ENCODE results near the gene CHEK2.

- TF ChIP-seq CTCF (IDR thresholded peaks at IDR 0.05; ENCODE audit: poor library complexity, severe bottlenecking): no peak
- TF ChIP-seq TAF1 (IDR thresholded peaks at IDR 0.05; ENCODE audit: low read depth): no peak
- no peak for TF ChIP-seq EZH2 (IDR thresholded peaks at IDR 0.05; ENCODE audit: borderline replicate concordance, insufficient read depth, low read length, poor library complexity, severe bottlenecking)
- no peak for TF ChIP-seq POLR2AphosphoS5 (IDR thresholded peaks at IDR 0.05)
- TF ChIP-seq EP300 (conservative IDR thresholded peaks at IDR 0.05; ENCODE audit: poor library complexity, severe bottlenecking): no peak
- TF ChIP-seq MXI1 (conservative IDR thresholded peaks at IDR 0.05; ENCODE audit: poor library complexity, severe bottlenecking): no peak
- TF ChIP-seq REST (IDR thresholded peaks at IDR 0.05; ENCODE audit: borderline replicate concordance): no peak
Observed at GRCh38 chr22:28647216-28647615, 94.4 kb downstream of the CHEK2 start.

Data from neural cell (in vitro differentiated cells).